Esophagus squamous epithelium (tissue), 4 donors: Measurements from ENCODE around the gene PRPSAP1.

Experiments
- POLR2A ChIP-seq, 4 donors: fragments of 450-650 bp; IDR thresholded peaks; one replicate each; pipeline ENCODE4 v1.6.1; 2017; ENCODE audit warnings: antibody characterized with exemption in 4 of 4, mild to moderate bottlenecking in 4 of 4, moderate library complexity in 3 of 4
- TF ChIP-seq, protein P1 (sequence below), 6 experiments: fragments of 450-650 bp in 4 of 6; fragments of 200-600 bp in 2 of 6; sonication (generic) in 2 of 6; IDR thresholded peaks; one replicate each; pipeline ENCODE4 v1.5.1; 2016 to 2019; ENCODE audit warnings: antibody characterized with exemption in 6 of 6, mild to moderate bottlenecking in 4 of 6, moderate library complexity in 4 of 6

DNA sequence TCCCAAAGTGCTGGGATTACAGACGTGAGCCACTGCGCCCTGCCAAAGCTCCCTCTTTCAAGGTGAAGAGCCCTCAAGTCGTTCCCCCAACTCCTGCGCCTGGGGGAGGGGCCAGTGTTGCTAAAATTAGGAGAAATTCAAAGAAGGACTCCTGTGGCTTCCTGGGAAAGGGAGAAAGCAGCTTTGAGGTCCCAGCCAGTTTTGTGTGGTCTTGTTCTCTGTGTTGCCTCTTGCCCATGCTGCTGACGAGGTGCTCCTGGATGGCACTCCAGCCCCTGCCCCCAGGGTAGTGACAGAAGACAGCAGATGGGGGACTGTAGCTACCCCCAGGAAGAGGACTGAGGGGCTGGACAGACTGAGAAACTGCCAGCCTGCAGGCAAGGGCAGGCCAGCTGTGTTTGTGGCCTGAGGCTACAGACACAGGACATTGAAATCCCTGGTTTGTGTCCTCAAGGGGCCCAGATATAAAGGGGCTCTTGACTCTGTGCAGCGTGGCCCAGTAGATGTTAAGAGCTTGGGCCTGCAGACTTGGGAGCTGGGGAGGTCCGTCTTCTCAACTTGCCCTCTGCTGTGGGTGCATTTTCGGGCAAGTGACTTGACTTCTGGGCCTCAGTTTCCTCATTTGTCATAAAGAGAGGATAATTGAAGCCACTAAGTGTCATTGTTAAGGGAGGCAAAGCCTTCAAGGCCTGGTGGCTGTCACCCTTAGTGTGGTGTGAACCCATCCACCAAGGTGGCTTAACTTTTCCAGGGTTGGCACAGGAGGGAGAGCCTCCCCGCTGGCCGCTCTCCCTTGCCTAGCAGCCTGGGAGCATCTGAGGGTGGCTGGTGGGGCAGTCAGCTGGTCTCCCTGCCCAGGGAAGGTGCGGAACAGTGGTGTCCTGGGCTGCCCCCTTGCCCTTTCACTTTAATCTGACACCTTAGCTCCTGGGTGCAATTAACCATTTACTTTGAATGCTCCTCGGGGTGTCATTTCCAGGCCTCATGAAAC, 84.4 kb downstream of the PRPSAP1 start:
- TF ChIP-seq, protein P1, sequence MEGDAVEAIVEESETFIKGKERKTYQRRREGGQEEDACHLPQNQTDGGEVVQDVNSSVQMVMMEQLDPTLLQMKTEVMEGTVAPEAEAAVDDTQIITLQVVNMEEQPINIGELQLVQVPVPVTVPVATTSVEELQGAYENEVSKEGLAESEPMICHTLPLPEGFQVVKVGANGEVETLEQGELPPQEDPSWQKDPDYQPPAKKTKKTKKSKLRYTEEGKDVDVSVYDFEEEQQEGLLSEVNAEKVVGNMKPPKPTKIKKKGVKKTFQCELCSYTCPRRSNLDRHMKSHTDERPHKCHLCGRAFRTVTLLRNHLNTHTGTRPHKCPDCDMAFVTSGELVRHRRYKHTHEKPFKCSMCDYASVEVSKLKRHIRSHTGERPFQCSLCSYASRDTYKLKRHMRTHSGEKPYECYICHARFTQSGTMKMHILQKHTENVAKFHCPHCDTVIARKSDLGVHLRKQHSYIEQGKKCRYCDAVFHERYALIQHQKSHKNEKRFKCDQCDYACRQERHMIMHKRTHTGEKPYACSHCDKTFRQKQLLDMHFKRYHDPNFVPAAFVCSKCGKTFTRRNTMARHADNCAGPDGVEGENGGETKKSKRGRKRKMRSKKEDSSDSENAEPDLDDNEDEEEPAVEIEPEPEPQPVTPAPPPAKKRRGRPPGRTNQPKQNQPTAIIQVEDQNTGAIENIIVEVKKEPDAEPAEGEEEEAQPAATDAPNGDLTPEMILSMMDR (IDR thresholded peaks at IDR 0.05) = no peak
- TF ChIP-seq POLR2A (IDR thresholded peaks at IDR 0.05) = no peak
